ENCODE data around the gene KCNK6.

Gene KCNK6

DNA sequence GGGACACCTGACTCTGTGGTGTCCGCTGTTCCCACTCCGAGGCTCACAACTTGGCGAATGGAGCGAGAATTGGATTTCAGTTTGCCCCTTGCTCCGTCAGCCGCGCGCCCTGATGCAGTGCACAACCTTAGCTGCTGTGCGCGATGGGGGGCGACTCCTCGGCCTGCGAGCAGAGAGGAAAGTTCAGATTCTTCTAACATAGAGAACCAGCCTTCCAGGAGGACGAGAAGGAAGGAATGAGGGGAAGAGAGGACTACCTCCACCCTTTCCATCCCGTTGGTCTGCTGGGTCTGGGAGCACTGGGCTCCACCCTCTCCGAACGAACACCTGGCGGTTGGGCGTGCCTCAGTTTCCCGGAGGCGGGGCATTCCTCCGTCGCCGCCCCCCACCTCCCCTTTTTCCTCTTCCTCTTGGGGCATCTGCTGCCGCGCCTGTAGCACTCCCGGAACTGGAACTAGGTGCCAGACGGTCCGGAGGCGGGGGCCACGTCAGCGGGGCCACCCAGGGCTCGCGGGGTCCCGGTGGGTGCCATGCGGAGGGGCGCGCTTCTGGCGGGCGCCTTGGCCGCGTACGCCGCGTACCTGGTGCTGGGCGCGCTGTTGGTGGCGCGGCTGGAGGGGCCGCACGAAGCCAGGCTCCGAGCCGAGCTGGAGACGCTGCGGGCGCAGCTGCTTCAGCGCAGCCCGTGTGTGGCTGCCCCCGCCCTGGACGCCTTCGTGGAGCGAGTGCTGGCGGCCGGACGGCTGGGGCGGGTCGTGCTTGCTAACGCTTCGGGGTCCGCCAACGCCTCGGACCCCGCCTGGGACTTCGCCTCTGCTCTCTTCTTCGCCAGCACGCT lies at the start of gene KCNK6:
KCNK6 (plus strand) TSS at position 425 of the 838 bp plus-strand sequence; CDS start at position 531, 106 bp downstream.
- in situ Hi-C loops (cut with MboI; ENCODE audit: low sequenced_read_pairs, unreplicated experiment): no loop called here
- TF ChIP-seq, protein P1, sequence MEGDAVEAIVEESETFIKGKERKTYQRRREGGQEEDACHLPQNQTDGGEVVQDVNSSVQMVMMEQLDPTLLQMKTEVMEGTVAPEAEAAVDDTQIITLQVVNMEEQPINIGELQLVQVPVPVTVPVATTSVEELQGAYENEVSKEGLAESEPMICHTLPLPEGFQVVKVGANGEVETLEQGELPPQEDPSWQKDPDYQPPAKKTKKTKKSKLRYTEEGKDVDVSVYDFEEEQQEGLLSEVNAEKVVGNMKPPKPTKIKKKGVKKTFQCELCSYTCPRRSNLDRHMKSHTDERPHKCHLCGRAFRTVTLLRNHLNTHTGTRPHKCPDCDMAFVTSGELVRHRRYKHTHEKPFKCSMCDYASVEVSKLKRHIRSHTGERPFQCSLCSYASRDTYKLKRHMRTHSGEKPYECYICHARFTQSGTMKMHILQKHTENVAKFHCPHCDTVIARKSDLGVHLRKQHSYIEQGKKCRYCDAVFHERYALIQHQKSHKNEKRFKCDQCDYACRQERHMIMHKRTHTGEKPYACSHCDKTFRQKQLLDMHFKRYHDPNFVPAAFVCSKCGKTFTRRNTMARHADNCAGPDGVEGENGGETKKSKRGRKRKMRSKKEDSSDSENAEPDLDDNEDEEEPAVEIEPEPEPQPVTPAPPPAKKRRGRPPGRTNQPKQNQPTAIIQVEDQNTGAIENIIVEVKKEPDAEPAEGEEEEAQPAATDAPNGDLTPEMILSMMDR (IDR thresholded peaks at IDR 0.05; ENCODE audit: borderline replicate concordance, control extremely low read depth, extremely low read depth, insufficient read depth, missing control alignments): no peak
- no peak for DNase-seq (ENCODE audit: low spot score)

DNA sequence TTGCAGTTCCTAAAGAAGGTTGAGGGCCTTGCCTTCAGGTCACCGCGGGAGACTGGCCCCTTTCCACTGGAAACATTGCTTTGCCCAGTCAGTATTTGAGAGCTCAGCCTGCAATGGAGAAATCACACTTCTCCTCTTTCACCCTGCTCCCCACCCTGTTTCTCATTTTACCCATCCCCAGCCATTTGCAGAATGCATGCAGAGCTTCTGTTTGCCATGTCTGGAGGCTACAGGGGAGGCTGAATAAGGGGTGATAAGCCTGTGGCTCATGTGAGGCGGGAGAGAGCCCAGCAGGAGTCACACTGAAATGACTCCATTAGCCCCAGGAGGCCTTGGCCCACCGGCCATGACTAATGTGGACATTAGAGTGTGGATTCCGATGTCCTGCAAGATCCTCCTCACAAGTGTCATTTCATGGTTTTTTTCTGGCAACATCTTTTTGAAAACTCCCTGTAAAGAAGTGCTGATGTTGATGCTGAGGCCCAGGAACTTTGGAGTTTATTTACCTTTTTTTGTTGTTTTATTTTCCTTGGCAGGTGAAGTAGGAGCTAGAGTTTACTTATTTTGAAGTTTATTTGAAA lies 49.0 kb upstream of the KCNK6 start:
- TF ChIP-seq, protein P1 (IDR thresholded peaks at IDR 0.05; ENCODE audit: borderline replicate concordance, control extremely low read depth, extremely low read depth, insufficient read depth, missing control alignments): no peak
- no peak for DNase-seq (ENCODE audit: low spot score)
- in situ Hi-C loops (cut with MboI; ENCODE audit: low sequenced_read_pairs, unreplicated experiment): no loop called here

DNA sequence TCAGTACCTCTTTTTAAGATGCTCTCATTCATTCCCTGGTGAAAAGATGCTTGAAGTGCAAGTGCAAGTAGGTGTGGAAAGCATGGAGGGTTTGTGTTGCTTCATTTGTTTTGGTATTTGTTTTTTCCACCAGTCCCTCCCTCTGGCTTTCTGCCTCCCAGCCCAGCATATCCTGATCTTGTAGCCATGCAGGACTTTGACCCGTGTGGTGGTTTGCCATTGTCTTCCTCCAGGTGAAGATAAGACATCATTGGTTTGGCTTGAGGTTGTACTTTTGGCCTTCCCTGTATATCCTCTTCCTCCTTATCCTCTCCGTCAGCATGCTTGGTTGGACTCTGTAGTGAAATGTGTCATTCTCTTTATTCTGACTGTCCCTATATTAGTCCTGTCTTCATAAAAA lies 46.1 kb upstream of the KCNK6 start:
- TF ChIP-seq, protein P1 (IDR thresholded peaks at IDR 0.05; ENCODE audit: borderline replicate concordance, control extremely low read depth, extremely low read depth, insufficient read depth, missing control alignments): no peak
- in situ Hi-C loops (cut with MboI; ENCODE audit: low sequenced_read_pairs, unreplicated experiment): no loop called here
- DNase-seq (ENCODE audit: low spot score): no peak

DNA sequence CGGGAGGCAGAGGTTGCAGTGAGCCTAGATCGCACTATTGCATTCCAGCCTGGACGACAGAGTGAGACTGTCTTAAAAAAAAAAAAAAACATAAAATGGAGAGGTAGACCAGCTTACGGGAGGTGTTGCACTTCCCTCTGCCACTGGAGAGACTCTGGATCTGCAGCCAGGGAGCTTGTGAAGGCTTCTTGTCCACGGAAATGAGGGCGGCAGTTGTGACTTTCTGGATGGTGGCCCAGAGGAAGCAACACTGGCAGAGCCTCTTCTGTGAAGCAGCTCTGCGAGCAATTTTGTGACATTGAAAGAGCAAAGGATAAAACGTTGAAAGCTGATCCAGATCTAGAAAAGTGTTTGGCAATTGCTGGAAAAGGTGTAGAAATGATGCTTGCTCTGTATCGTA lies 44.9 kb upstream of the KCNK6 start:
- DNase-seq (ENCODE audit: low spot score): no peak
- TF ChIP-seq, protein P1 (IDR thresholded peaks at IDR 0.05; ENCODE audit: borderline replicate concordance, control extremely low read depth, extremely low read depth, insufficient read depth, missing control alignments): no peak
- in situ Hi-C loops (cut with MboI; ENCODE audit: low sequenced_read_pairs, unreplicated experiment): no loop called here

DNA sequence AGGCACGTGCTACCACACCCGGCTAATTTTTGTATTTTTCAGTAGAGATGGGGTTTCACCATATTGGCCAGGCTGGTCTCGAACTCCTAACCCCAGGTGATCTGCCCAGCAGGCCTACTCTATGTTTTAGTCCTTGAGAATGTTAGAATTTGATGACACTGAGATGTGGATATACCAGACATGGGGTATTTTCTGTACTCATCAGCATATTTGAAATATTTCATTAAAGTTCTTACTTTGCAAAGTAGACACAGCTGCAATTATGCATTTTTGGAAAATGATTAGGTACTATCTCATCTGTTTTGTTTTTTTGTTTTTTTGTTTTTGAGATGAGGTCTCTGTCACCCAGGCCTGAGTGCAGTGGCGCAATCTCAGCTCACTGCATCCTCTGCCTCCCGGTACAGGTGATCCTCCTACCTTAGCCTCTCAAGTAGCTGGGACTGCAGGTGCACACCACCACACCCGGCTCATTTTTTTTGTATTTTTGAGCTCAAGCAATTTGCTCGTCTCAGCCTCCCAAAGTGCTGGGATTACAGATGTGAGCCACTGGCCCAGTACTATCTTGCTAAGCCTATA lies 42.6 kb upstream of the KCNK6 start:
- in situ Hi-C loops (cut with MboI; ENCODE audit: low sequenced_read_pairs, unreplicated experiment): no loop called here
- TF ChIP-seq, protein P1 (IDR thresholded peaks at IDR 0.05; ENCODE audit: borderline replicate concordance, control extremely low read depth, extremely low read depth, insufficient read depth, missing control alignments): no peak
- DNase-seq (ENCODE audit: low spot score): no peak

DNA sequence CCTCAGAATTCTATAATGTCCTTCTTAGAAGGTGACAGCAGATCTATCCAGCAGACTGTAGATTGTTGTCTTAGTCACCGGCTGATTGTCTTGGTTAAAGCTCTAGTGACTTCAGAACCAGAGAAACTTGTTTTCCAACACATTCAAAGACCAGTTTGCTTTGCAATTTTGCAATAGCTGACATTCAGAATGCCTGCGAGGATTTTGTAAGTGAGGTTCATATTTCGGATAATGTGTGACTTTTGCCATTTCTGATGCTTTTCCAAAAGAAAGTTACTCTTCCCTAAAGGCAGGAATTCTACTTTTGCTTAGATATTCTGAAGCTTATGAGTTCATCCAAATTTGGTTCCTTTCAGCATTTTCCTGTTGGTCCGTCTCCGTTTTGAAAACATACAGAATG lies 42.1 kb upstream of the KCNK6 start:
- in situ Hi-C loops (cut with MboI; ENCODE audit: low sequenced_read_pairs, unreplicated experiment): no loop called here
- DNase-seq (ENCODE audit: low spot score): no peak
- TF ChIP-seq, protein P1 (IDR thresholded peaks at IDR 0.05; ENCODE audit: borderline replicate concordance, control extremely low read depth, extremely low read depth, insufficient read depth, missing control alignments): no peak

Measured in GM13976 (cell line).